D721Med (cell line): ENCODE results near the gene IGF1R.

Experiments
- DNase-seq: peaks from one replicate; pipeline ENCODE4 v3.0.0; 2011; ENCODE audit warnings: low spot score; ENCODE audit not compliant: insufficient read length
- FAIRE-seq: peaks from 2 replicates; lab custom pipeline; 2011; peaks lifted over from hg19 to GRCh38; lab: Jason Lieb, UNC
- CTCF ChIP-seq: IDR thresholded peaks from 2 replicates; pipeline ENCODE4 v1.5.1; 2012; ENCODE audit warnings: mild to moderate bottlenecking, control low read depth; ENCODE audit not compliant: insufficient read depth; ENCODE audit errors: missing control alignments

The IGF1R gene

GRCh38 chr15:98856532-98856907 is 208.2 kb downstream of the IGF1R start:
- no peak for TF ChIP-seq CTCF
- no peak for DNase-seq
- no peak for FAIRE-seq

GRCh38 chr15:98858610-98859023 is 210.3 kb downstream of the IGF1R start:
- no peak for TF ChIP-seq CTCF
- FAIRE-seq (no peak), DNase-seq (no peak)

GRCh38 chr15:98859149-98859548 is 210.8 kb downstream of the IGF1R start:
- no peak for TF ChIP-seq CTCF
- FAIRE-seq (no peak), DNase-seq (no peak)

- TF ChIP-seq CTCF: no peak
- no peak for DNase-seq
- FAIRE-seq: no peak
Observed at GRCh38 chr15:98860281-98861041, 212.1 kb downstream of the IGF1R start.

- no peak for FAIRE-seq
- no peak for DNase-seq
- no peak for TF ChIP-seq CTCF
Observed at GRCh38 chr15:98861188-98861587, 212.8 kb downstream of the IGF1R start.

- FAIRE-seq (no peak), DNase-seq (no peak)
- TF ChIP-seq CTCF: no peak
Observed at GRCh38 chr15:98863983-98864382, 215.6 kb downstream of the IGF1R start.
